HK-2 (cell line): ENCODE data around the gene DENND5A.

Experiments
- DNase-seq: peaks from one replicate; pipeline ENCODE4 v3.0.0-alpha.2; 2018; ENCODE audit not compliant: unreplicated experiment

Gene DENND5A

GRCh38 chr11:9265211-9266131 lies at the start of gene DENND5A:
Gene DENND5A, minus strand, starts transcription at chr11:9265350. Its CDS starts 281 bp downstream, at chr11:9265069.
- DNase-seq, result peak; percentile 80

- peak; percentile 95 for DNase-seq
Observed at GRCh38 chr11:9314291-9315077, 49.3 kb upstream of the DENND5A start, which contains the start of gene TMEM41B. Gene TMEM41B, minus strand, starts transcription at chr11:9314593. Its CDS starts 152 bp downstream, at chr11:9314441.

GRCh38 chr11:9313648-9314290 lies 48.6 kb upstream of the DENND5A start:
- peak; percentile 22 for DNase-seq

- DNase-seq, result no peak
Observed at GRCh38 chr11:9310485-9311090, 45.4 kb upstream of the DENND5A start.

GRCh38 chr11:9304178-9304577 lies 39.0 kb upstream of the DENND5A start:
- no peak for DNase-seq

GRCh38 chr11:9302448-9302847 lies 37.3 kb upstream of the DENND5A start:
- DNase-seq, result no peak

- DNase-seq, result no peak
Observed at GRCh38 chr11:9301720-9302119, 36.6 kb upstream of the DENND5A start.

GRCh38 chr11:9293646-9294045 lies 28.5 kb upstream of the DENND5A start:
- no peak for DNase-seq

- no peak for DNase-seq
Observed at GRCh38 chr11:9285850-9286587, 20.9 kb upstream of the DENND5A start.

- DNase-seq, result no peak
Observed at GRCh38 chr11:9280655-9281301, 15.6 kb upstream of the DENND5A start.

- DNase-seq, result no peak
Observed at GRCh38 chr11:9277176-9277575, 12.0 kb upstream of the DENND5A start.

GRCh38 chr11:9276571-9276970 lies 11.4 kb upstream of the DENND5A start:
- no peak for DNase-seq

GRCh38 chr11:9274499-9275258 lies 9.5 kb upstream of the DENND5A start:
- no peak for DNase-seq

- DNase-seq, result no peak
Observed at GRCh38 chr11:9273376-9274336, 8.5 kb upstream of the DENND5A start.

- no peak for DNase-seq
Observed at GRCh38 chr11:9269492-9270013, 4.4 kb upstream of the DENND5A start.

- no peak for DNase-seq
Observed at GRCh38 chr11:9267680-9268079, 2.5 kb upstream of the DENND5A start.

- no peak for DNase-seq
Observed at GRCh38 chr11:9266926-9267325, 1.8 kb upstream of the DENND5A start.

- no peak for DNase-seq
Observed at GRCh38 chr11:9266132-9266736, 1.1 kb upstream of the DENND5A start.
